ENCODE data around the gene WNT6.
"Not testable (repeated sequence)": the region's sequence is repeated elsewhere in the genome, so short reads cannot be mapped to it uniquely, and the experiment has no call there.

Gene WNT6

GRCh38 chr2:218830526-218831306, 28.9 kb upstream of the WNT6 start:
- DNase-seq (ENCODE audit: low read depth) = no peak

- no peak for DNase-seq (ENCODE audit: low read depth)
These were observed 28.1 kb upstream of the WNT6 start, which contains the start of gene PRKAG3 for GRCh38 chr2:218831378-218831990. Gene PRKAG3 (minus strand): TSS chr2:218831803.

GRCh38 chr2:218832081-218832480, 27.5 kb upstream of the WNT6 start:
- no peak for DNase-seq (ENCODE audit: low read depth)

GRCh38 chr2:218832520-218832919, 27.1 kb upstream of the WNT6 start:
- no peak for DNase-seq (ENCODE audit: low read depth)

- DNase-seq (ENCODE audit: low read depth) = no peak
These were observed 26.5 kb upstream of the WNT6 start for GRCh38 chr2:218833023-218833609.

- DNase-seq (ENCODE audit: low read depth) = no peak
These were observed 24.9 kb upstream of the WNT6 start for GRCh38 chr2:218834685-218835084.

- no peak for DNase-seq (ENCODE audit: low read depth)
These were observed 22.1 kb upstream of the WNT6 start for GRCh38 chr2:218837495-218837894.

- DNase-seq (ENCODE audit: low read depth) = no peak
These were observed 20.2 kb upstream of the WNT6 start for GRCh38 chr2:218839430-218839829.

GRCh38 chr2:218839888-218840287, 19.7 kb upstream of the WNT6 start:
- no peak for DNase-seq (ENCODE audit: low read depth)

- not testable (repeated sequence) for DNase-seq (ENCODE audit: low read depth)
These were observed 15.3 kb upstream of the WNT6 start for GRCh38 chr2:218844334-218844733.

- not testable (repeated sequence) for DNase-seq (ENCODE audit: low read depth)
These were observed 12.6 kb upstream of the WNT6 start for GRCh38 chr2:218846963-218847362.

- DNase-seq (ENCODE audit: low read depth) = no peak
These were observed 9.9 kb upstream of the WNT6 start for GRCh38 chr2:218849721-218850120.

GRCh38 chr2:218850796-218851195, 8.8 kb upstream of the WNT6 start:
- no peak for DNase-seq (ENCODE audit: low read depth)

- DNase-seq (ENCODE audit: low read depth) = no peak
These were observed 8.3 kb upstream of the WNT6 start for GRCh38 chr2:218851286-218851685.

GRCh38 chr2:218852911-218853667, 6.5 kb upstream of the WNT6 start:
- DNase-seq (ENCODE audit: low read depth) = peak; percentile 25

- DNase-seq (ENCODE audit: low read depth) = no peak
These were observed 5.8 kb upstream of the WNT6 start for GRCh38 chr2:218853766-218854165.

- DNase-seq (ENCODE audit: low read depth) = no peak
These were observed 4.7 kb upstream of the WNT6 start for GRCh38 chr2:218854860-218855259.

- no peak for DNase-seq (ENCODE audit: low read depth)
These were observed 4.1 kb upstream of the WNT6 start for GRCh38 chr2:218855305-218856166.

GRCh38 chr2:218856167-218856895, 3.3 kb upstream of the WNT6 start:
- no peak for DNase-seq (ENCODE audit: low read depth)

- no peak for DNase-seq (ENCODE audit: low read depth)
These were observed 2.7 kb upstream of the WNT6 start for GRCh38 chr2:218856896-218857243.
